Measurements from ENCODE around the gene TNS2.

- no peak for TF ChIP-seq POLR2A (IDR thresholded peaks at IDR 0.05)
- TF ChIP-seq CTCF (IDR thresholded peaks at IDR 0.05): no peak
Observed at GRCh38 chr12:53004582-53004981, 45.3 kb upstream of the TNS2 start.
